Prostate gland (tissue), 2 donors: ENCODE results near the gene VAPA. TPM values are rescaled to one million over a fixed set of nuclear protein-coding genes. Genes with fewer than 3 reads are reported as not detected.

ENCODE experiments used
- DNase-seq: peaks from one replicate; pipeline ENCODE4 v3.0.0-alpha.2; 2019; ENCODE audit warnings: low spot score
- H3K27ac ChIP-seq, 2 donors: fragments of 200-600 bp; sonication (generic); 2 replicates each; pipeline ENCODE4 v1.5.1; 2017 to 2019
- H3K27me3 ChIP-seq: fragments of 200-600 bp; sonication (generic); replicated peaks from 2 replicates; pipeline ENCODE4 v1.5.1; 2019; ENCODE audit not compliant: insufficient read depth
- H3K36me3 ChIP-seq, 2 donors: fragments of 200-600 bp; sonication (generic); 1 replicate in 1 of 2; 2 replicates in 1 of 2; pipeline versions ENCODE4 v1.5.1 to v1.8.1; 2017 to 2019
- H3K4me1 ChIP-seq: fragments of 200-600 bp; sonication (generic); replicated peaks from 2 replicates; pipeline ENCODE4 v1.5.1; 2019
- H3K4me3 ChIP-seq, 2 donors: fragments of 200-600 bp; sonication (generic); 2 replicates each; pipeline ENCODE4 v1.5.1; 2017 to 2019
- H3K9me3 ChIP-seq: fragments of 200-600 bp; sonication (generic); 2 replicates; pipeline ENCODE4 v1.5.1; 2017
- POLR2A ChIP-seq: fragments of 450-650 bp; IDR thresholded peaks from one replicate; pipeline ENCODE4 v1.6.1; 2016; ENCODE audit warnings: antibody characterized with exemption, mild to moderate bottlenecking
- POLR2AphosphoS5 ChIP-seq: sonication (generic); formaldehyde crosslinking; IDR thresholded peaks from one replicate; pipeline ENCODE4 v1.6.1; 2017; ENCODE audit warnings: antibody characterized with exemption
- WGBS: methylation state at CpG from one replicate; pipeline ENCODE4 v1.1.5; 2018; 5-methylcytosine and 5-hydroxymethylcytosine counted together
- intact Hi-C: fragments of 100-400 bp; cut with DNase I; formaldehyde crosslinking; loops from one replicate; pipeline ENCODE4 v1.14.2; 2022
- total RNA-seq, 2 donors: library from RNA; depleted of rRNA; stranded (reverse); fragments of >200 nt; gene quantifications; one replicate each; pipeline ENCODE4 v1.1.0, GENCODE V29; 2016
- TF ChIP-seq, protein P1 (sequence below), 4 experiments: fragments of 200-600 bp in 2 of 4; fragments of 450-650 bp in 2 of 4; sonication (generic) in 2 of 4; IDR thresholded peaks; 1 replicate in 3 of 4; 2 replicates in 1 of 4; pipeline ENCODE4 v1.5.1; 2016 to 2019; ENCODE audit warnings: antibody characterized with exemption in 4 of 4, mild to moderate bottlenecking in 2 of 4, moderate library complexity in 2 of 4

VAPA gene
- total RNA-seq, 2 donors from 2014 or later, result 140 to 183 TPM

DNA sequence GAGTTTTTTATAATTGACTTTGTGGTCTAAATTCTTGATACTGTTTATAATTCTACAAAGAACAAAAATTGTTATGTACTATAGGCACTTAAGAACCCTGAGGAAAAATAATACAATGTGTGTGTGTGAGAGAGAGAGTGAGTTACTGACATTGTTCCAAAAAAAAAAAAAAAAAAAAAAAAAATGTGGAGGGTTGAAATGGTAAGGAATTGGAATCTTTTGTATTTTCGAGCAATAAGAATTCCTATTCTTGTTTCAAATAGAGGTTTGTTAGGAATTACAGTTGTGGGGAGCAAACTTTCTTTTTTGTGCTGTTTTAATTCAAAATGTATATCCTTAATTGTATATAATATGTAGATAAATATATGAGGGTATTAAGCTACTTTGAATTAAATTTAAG, 45.7 kb downstream of the VAPA start:
- Histone ChIP-seq H3K36me3 (no peaks in the 10 kb centered on the region), H3K9me3 (no peaks in the 10 kb centered on the region), H3K27me3 (no peaks in the 10 kb centered on the region), H3K4me1 (no peaks in the 10 kb centered on the region), H3K27ac (no peak overlapping the region), H3K4me3 (no peak overlapping the region)
- no peak for DNase-seq
- 83% methylated on average over 1 of the region's 1 CpG for WGBS
- TF ChIP-seq POLR2AphosphoS5 (no peak), POLR2A (no peak)
- TF ChIP-seq, protein P1, sequence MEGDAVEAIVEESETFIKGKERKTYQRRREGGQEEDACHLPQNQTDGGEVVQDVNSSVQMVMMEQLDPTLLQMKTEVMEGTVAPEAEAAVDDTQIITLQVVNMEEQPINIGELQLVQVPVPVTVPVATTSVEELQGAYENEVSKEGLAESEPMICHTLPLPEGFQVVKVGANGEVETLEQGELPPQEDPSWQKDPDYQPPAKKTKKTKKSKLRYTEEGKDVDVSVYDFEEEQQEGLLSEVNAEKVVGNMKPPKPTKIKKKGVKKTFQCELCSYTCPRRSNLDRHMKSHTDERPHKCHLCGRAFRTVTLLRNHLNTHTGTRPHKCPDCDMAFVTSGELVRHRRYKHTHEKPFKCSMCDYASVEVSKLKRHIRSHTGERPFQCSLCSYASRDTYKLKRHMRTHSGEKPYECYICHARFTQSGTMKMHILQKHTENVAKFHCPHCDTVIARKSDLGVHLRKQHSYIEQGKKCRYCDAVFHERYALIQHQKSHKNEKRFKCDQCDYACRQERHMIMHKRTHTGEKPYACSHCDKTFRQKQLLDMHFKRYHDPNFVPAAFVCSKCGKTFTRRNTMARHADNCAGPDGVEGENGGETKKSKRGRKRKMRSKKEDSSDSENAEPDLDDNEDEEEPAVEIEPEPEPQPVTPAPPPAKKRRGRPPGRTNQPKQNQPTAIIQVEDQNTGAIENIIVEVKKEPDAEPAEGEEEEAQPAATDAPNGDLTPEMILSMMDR (IDR thresholded peaks at IDR 0.05), result no peak
- intact Hi-C loops, result no loop called here

GRCh38 chr18:9960258-9960904, 46.6 kb downstream of the VAPA start:
- no peaks in the 10 kb centered on the region for H3K4me1 ChIP-seq
- H3K27me3 ChIP-seq, result no peaks in the 10 kb centered on the region
- no peak for DNase-seq
- no peaks in the 10 kb centered on the region for H3K9me3 ChIP-seq
- H3K27ac ChIP-seq, result no peak overlapping the region
- TF ChIP-seq POLR2A, result no peak
- TF ChIP-seq, protein P1 (IDR thresholded peaks at IDR 0.05), result no peak
- no peak for TF ChIP-seq POLR2AphosphoS5
- WGBS, result 54% methylated on average over 7 of the region's 7 CpGs
- no peak overlapping the region for H3K4me3 ChIP-seq
- no peaks in the 10 kb centered on the region for H3K36me3 ChIP-seq
- intact Hi-C loops, result no loop called here

GRCh38 chr18:9961041-9961440, 47.2 kb downstream of the VAPA start:
- H3K27me3 ChIP-seq, result no peaks in the 10 kb centered on the region
- DNase-seq, result no peak
- no peak overlapping the region for H3K27ac ChIP-seq
- H3K36me3 ChIP-seq, result no peaks in the 10 kb centered on the region
- intact Hi-C loops, result no loop called here
- H3K9me3 ChIP-seq, result no peaks in the 10 kb centered on the region
- 46% methylated on average over 3 of the region's 3 CpGs for WGBS
- H3K4me1 ChIP-seq, result no peaks in the 10 kb centered on the region
- H3K4me3 ChIP-seq, result no peak overlapping the region
- TF ChIP-seq, protein P1 (IDR thresholded peaks at IDR 0.05), result no peak
- no peak for TF ChIP-seq POLR2AphosphoS5
- TF ChIP-seq POLR2A, result no peak

- no peak for DNase-seq
- Histone ChIP-seq H3K9me3 (no peaks in the 10 kb centered on the region), H3K27me3 (no peaks in the 10 kb centered on the region), H3K4me3 (no peak overlapping the region), H3K36me3 (no peaks in the 10 kb centered on the region), H3K27ac (no peak overlapping the region), H3K4me1 (no peaks in the 10 kb centered on the region)
- WGBS, result 88% methylated on average over 9 of the region's 9 CpGs
- intact Hi-C loops, result no loop called here
- TF ChIP-seq POLR2AphosphoS5 (no peak), POLR2A (no peak)
- TF ChIP-seq, protein P1 (IDR thresholded peaks at IDR 0.05), result no peak
Measured at GRCh38 chr18:9965711-9966624, 52.2 kb downstream of the VAPA start.
